ENCODE measurements around the gene SGSM1.

GRCh38 chr22:24824915-24825314, 18.9 kb downstream of the SGSM1 start:
- TF ChIP-seq CTCF (tag by site-specific recombination; IDR thresholded peaks at IDR 0.05) = no peak
- no peak for TF ChIP-seq ZBTB21 (tag by site-specific recombination; IDR thresholded peaks at IDR 0.05)
- no peak for TF ChIP-seq ZNF274 (IDR thresholded peaks at IDR 0.05; ENCODE audit: low read length)
- TF ChIP-seq ZNF274 (tag by site-specific recombination; IDR thresholded peaks at IDR 0.05; ENCODE audit: borderline replicate concordance) = no peak
- TF ChIP-seq ZFP37 (tag by site-specific recombination; IDR thresholded peaks at IDR 0.05) = no peak
- TF ChIP-seq ZNF660 (tag by site-specific recombination; IDR thresholded peaks at IDR 0.05) = no peak
- no peak for TF ChIP-seq ZNF624 (tag by site-specific recombination; IDR thresholded peaks at IDR 0.05)
- no peak for TF ChIP-seq ZNF138 (tag by site-specific recombination; IDR thresholded peaks at IDR 0.05; ENCODE audit: borderline replicate concordance)
- TF ChIP-seq ELK4 (IDR thresholded peaks at IDR 0.05; ENCODE audit: borderline replicate concordance, low read depth, low read length) = no peak
- no peak for TF ChIP-seq YY1 (tag by site-specific recombination; IDR thresholded peaks at IDR 0.05)
- TF ChIP-seq ZNF292 (tag by site-specific recombination; IDR thresholded peaks at IDR 0.05; ENCODE audit: borderline replicate concordance, low read depth) = no peak
- no peak for TF ChIP-seq ZNF23 (tag by site-specific recombination; IDR thresholded peaks at IDR 0.05; ENCODE audit: borderline replicate concordance)
- no peak for TF ChIP-seq GLIS1 (tag by site-specific recombination; IDR thresholded peaks at IDR 0.05)
- no peak for TF ChIP-seq ZNF426 (tag by site-specific recombination; IDR thresholded peaks at IDR 0.05)
- no peak for TF ChIP-seq ZNF514 (tag by site-specific recombination; IDR thresholded peaks at IDR 0.05)
